Type B pancreatic cell (in vitro differentiated cells): ENCODE data around the gene SMYD3. TPM values are rescaled to one million over a fixed set of nuclear protein-coding genes. Genes with fewer than 3 reads are reported as not detected.

ENCODE experiments used
- DNase-seq: peaks from one replicate; pipeline ENCODE4 v3.0.0; 2021; ENCODE audit warnings: mixed read lengths; ENCODE audit not compliant: unreplicated experiment; ENCODE audit errors: extremely low spot score
- H3K27ac Mint-ChIP-seq: 2 replicates; pipeline ENCODE4 v1.8.0; 2021; ENCODE audit warnings: mild to moderate bottlenecking, mixed read lengths
- H3K27me3 Mint-ChIP-seq: 2 replicates; pipeline ENCODE4 v1.8.0; 2021; ENCODE audit warnings: mixed read lengths
- H3K36me3 Mint-ChIP-seq: 2 replicates; pipeline ENCODE4 v1.8.0; 2021; ENCODE audit warnings: mixed read lengths
- H3K4me1 Mint-ChIP-seq: one replicate; pipeline ENCODE4 v1.8.0; 2021; ENCODE audit warnings: mixed read lengths; ENCODE audit not compliant: unreplicated experiment
- H3K4me3 Mint-ChIP-seq: 2 replicates; pipeline ENCODE4 v1.8.0; 2021; ENCODE audit warnings: mild to moderate bottlenecking, mixed read lengths
- H3K9me3 Mint-ChIP-seq: 2 replicates; pipeline ENCODE4 v1.8.0; 2021; ENCODE audit warnings: mixed read lengths
- CTCF ChIP-seq: fragments of 200-600 bp; sonication (generic); conservative IDR thresholded peaks from 2 replicates; pipeline ENCODE4 v1.5.0; 2021; ENCODE audit warnings: antibody characterized with exemption, mild to moderate bottlenecking
- total RNA-seq: library from RNA; stranded (reverse); gene quantifications from 2 replicates; pipeline ENCODE4 v1.2.1, GENCODE V29; 2021; ENCODE audit warnings: low replicate concordance

The SMYD3 gene
- total RNA-seq, 1 donor from 2014 or later = 19.4 TPM

GRCh38 chr1:246281195-246281594 lies 225.9 kb downstream of the SMYD3 start:
- no peak for DNase-seq
- no peaks in the 10 kb centered on the region for H3K9me3 Mint-ChIP-seq
- no peaks in the 10 kb centered on the region for H3K27me3 Mint-ChIP-seq
- peaks cover 6% of the 10 kb centered on the region for H3K4me1 Mint-ChIP-seq
- no peak for TF ChIP-seq CTCF
- H3K36me3 Mint-ChIP-seq = no peaks in the 10 kb centered on the region
- H3K27ac Mint-ChIP-seq = no peak overlapping the region
- no peak overlapping the region for H3K4me3 Mint-ChIP-seq

GRCh38 chr1:246280551-246280950 lies 226.5 kb downstream of the SMYD3 start:
- no peak for DNase-seq
- H3K4me1 Mint-ChIP-seq = peaks cover 6% of the 10 kb centered on the region
- H3K4me3 Mint-ChIP-seq = no peak overlapping the region

GRCh38 chr1:246279402-246279801 lies 227.7 kb downstream of the SMYD3 start:
- peaks cover 6% of the 10 kb centered on the region for H3K4me1 Mint-ChIP-seq
- no peaks in the 10 kb centered on the region for H3K36me3 Mint-ChIP-seq
- no peak for DNase-seq
- no peaks in the 10 kb centered on the region for H3K9me3 Mint-ChIP-seq
- TF ChIP-seq CTCF = no peak
- no peaks in the 10 kb centered on the region for H3K27me3 Mint-ChIP-seq
- H3K27ac Mint-ChIP-seq = no peak overlapping the region
- no peak overlapping the region for H3K4me3 Mint-ChIP-seq

More at GRCh38 chr1:246280551-246280950, 226.5 kb downstream of the SMYD3 start:
- Mint-ChIP-seq H3K9me3 (no peaks in the 10 kb centered on the region), H3K36me3 (no peaks in the 10 kb centered on the region), H3K27ac (no peak overlapping the region), H3K27me3 (no peaks in the 10 kb centered on the region)
- TF ChIP-seq CTCF = peak; percentile 62

DNA sequence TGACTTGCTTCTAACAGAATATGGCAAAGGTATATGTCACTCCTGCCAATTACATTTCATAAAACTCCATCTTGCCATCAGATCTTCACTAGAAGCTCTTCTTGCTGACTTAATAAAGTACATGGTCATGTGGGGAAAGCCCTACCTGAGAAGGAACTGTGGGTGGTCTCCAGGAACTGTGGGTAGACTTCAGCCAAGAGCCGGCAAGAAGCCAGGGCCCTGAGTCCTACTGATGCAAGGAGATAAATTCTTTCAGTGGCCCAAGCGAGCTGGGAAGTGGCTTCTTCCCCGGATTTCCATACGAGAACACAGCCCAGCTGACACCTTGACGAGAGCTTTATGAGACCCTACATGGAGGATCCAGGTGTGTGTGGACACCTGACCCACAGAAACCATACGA lies 228.7 kb downstream of the SMYD3 start:
- H3K9me3 Mint-ChIP-seq = peaks cover 5% of the 10 kb centered on the region
- DNase-seq = no peak
- no peaks in the 10 kb centered on the region for H3K27me3 Mint-ChIP-seq
- H3K4me1 Mint-ChIP-seq = peaks cover 6% of the 10 kb centered on the region
- no peak for TF ChIP-seq CTCF
- no peak overlapping the region for H3K27ac Mint-ChIP-seq
- no peaks in the 10 kb centered on the region for H3K36me3 Mint-ChIP-seq
- no peak overlapping the region for H3K4me3 Mint-ChIP-seq

DNA sequence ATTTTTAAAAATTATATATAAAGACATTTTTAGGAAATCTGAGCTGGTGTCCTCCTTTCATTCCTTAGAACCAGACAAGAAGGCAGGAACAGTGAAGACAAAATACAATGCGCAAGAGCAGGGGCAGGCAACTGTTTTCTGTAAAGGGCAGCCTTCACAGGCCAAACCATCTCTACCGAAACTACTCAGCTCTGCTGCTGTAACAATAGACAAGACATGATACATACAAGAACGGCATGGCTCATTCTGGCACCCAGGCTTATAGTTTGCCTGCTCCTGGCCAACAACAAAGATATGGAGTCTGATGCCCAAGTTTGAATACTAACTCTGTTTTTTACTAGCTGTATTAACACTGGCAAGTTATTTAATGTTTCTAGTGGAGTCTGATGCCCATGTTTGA lies 232.0 kb downstream of the SMYD3 start:
- Mint-ChIP-seq H3K27ac (no peak overlapping the region), H3K27me3 (no peaks in the 10 kb centered on the region), H3K9me3 (peaks cover 5% of the 10 kb centered on the region), H3K4me1 (no peaks in the 10 kb centered on the region), H3K36me3 (no peaks in the 10 kb centered on the region), H3K4me3 (no peak overlapping the region)
- no peak for TF ChIP-seq CTCF
- no peak for DNase-seq

GRCh38 chr1:246274186-246274585 lies 232.9 kb downstream of the SMYD3 start:
- H3K4me3 Mint-ChIP-seq = no peak overlapping the region
- H3K27me3 Mint-ChIP-seq = no peaks in the 10 kb centered on the region
- DNase-seq = no peak
- peaks cover 5% of the 10 kb centered on the region for H3K9me3 Mint-ChIP-seq
- H3K36me3 Mint-ChIP-seq = no peaks in the 10 kb centered on the region
- no peaks in the 10 kb centered on the region for H3K4me1 Mint-ChIP-seq
- TF ChIP-seq CTCF = no peak
- H3K27ac Mint-ChIP-seq = no peak overlapping the region
